Measurements from ENCODE around the gene CAPS.

CAPS gene

GRCh38 chr19:5932146-5932545 lies 18.1 kb downstream of the CAPS start:
- no peak for TF ChIP-seq CTCF (IDR thresholded peaks at IDR 0.05; ENCODE audit: insufficient read depth, low read depth, low read length, missing control alignments)
- H3K4me3 ChIP-seq (ENCODE audit: low read length) = no peak overlapping the region
- no peak for DNase-seq (ENCODE audit: low read depth)

GRCh38 chr19:5932609-5933262 lies 18.7 kb downstream of the CAPS start:
- DNase-seq (ENCODE audit: low read depth) = no peak
- no peak for TF ChIP-seq CTCF (IDR thresholded peaks at IDR 0.05; ENCODE audit: insufficient read depth, low read depth, low read length, missing control alignments)
- no peak overlapping the region for H3K4me3 ChIP-seq (ENCODE audit: low read length)

GRCh38 chr19:5933391-5934068 lies 19.5 kb downstream of the CAPS start:
- TF ChIP-seq CTCF (IDR thresholded peaks at IDR 0.05; ENCODE audit: insufficient read depth, low read depth, low read length, missing control alignments) = no peak
- no peak for DNase-seq (ENCODE audit: low read depth)
- no peak overlapping the region for H3K4me3 ChIP-seq (ENCODE audit: low read length)

GRCh38 chr19:5934069-5934401 lies 20.0 kb downstream of the CAPS start:
- no peak overlapping the region for H3K4me3 ChIP-seq (ENCODE audit: low read length)
- no peak for TF ChIP-seq CTCF (IDR thresholded peaks at IDR 0.05; ENCODE audit: insufficient read depth, low read depth, low read length, missing control alignments)
- no peak for DNase-seq (ENCODE audit: low read depth)

- H3K4me3 ChIP-seq (ENCODE audit: low read length) = no peak overlapping the region
- TF ChIP-seq CTCF (IDR thresholded peaks at IDR 0.05; ENCODE audit: insufficient read depth, low read depth, low read length, missing control alignments) = no peak
- DNase-seq (ENCODE audit: low read depth) = no peak
Observed at GRCh38 chr19:5934774-5935472, 20.9 kb downstream of the CAPS start.

GRCh38 chr19:5935473-5936291 lies 21.6 kb downstream of the CAPS start:
- TF ChIP-seq CTCF (IDR thresholded peaks at IDR 0.05; ENCODE audit: insufficient read depth, low read depth, low read length, missing control alignments) = no peak
- H3K4me3 ChIP-seq (ENCODE audit: low read length) = no peak overlapping the region
- DNase-seq (ENCODE audit: low read depth) = no peak

Data from epithelial cell of esophagus (primary cell).